ENCODE results near the gene ASIC3. TPM values are rescaled to one million over a fixed set of nuclear protein-coding genes. Genes with fewer than 3 reads are reported as not detected.

The ASIC3 gene
- total and polyA plus RNA-seq, 2 of the 8 experiments (the other 6 are each of a cell fraction or from before 2014, with no cell fraction given), result 1.6 to 1.9 TPM

- no peak for TF ChIP-seq CBX5 (IDR thresholded peaks at IDR 0.05; ENCODE audit: low read depth, low read length)
- no peak for TF ChIP-seq TBP (IDR thresholded peaks at IDR 0.05; ENCODE audit: low read depth, low read length)
- TF ChIP-seq CREB1 (IDR thresholded peaks at IDR 0.05), result no peak
- TF ChIP-seq RXRA (IDR thresholded peaks at IDR 0.05; ENCODE audit: insufficient read depth, low read depth, low read length), result no peak
- TF ChIP-seq RAD21 (IDR thresholded peaks at IDR 0.05 in 1 of 2, conservative IDR thresholded peaks at IDR 0.05 in 1 of 2; ENCODE audit: low read depth in 2 of 2, low read length in 2 of 2), result peak; percentile 65 to 67
- no peak for TF ChIP-seq POLR2A (IDR thresholded peaks at IDR 0.05; ENCODE audit: control extremely low read depth in 1 of 2, low read depth in 2 of 2, low read length in 2 of 2)
- 0 out of 2 replicates have a peak, but pooled peaks have one; percentile 30 for TF ChIP-seq GTF2F1 (IDR thresholded peaks at IDR 0.05; ENCODE audit: borderline replicate concordance, low read depth, low read length)
- no peak for TF ChIP-seq MAFK (IDR thresholded peaks at IDR 0.05; ENCODE audit: low read depth, low read length)
- TF ChIP-seq EP300 (IDR thresholded peaks at IDR 0.05; ENCODE audit: borderline replicate concordance in 1 of 2, low read depth in 2 of 2, low read length in 2 of 2), result no peak
- TF ChIP-seq POU5F1 (IDR thresholded peaks at IDR 0.05; ENCODE audit: low read depth, low read length), result no peak
- TF ChIP-seq BCL11A (IDR thresholded peaks at IDR 0.05; ENCODE audit: low read depth in 2 of 2, low read length in 2 of 2), result no peak
- peak in 1 of 2 experiments; percentile 64; a peak in 1 of 4 replicates for TF ChIP-seq SIN3A (conservative IDR thresholded peaks at IDR 0.05 in 1 of 2, IDR thresholded peaks at IDR 0.05 in 1 of 2; ENCODE audit: low read depth in 1 of 2, low read length in 2 of 2)
- TF ChIP-seq FOSL1 (IDR thresholded peaks at IDR 0.05; ENCODE audit: insufficient read depth, low read depth, low read length), result no peak
- TF ChIP-seq TCF12 (IDR thresholded peaks at IDR 0.05; ENCODE audit: low read depth, low read length), result 0 out of 2 replicates have a peak, but pooled peaks have one; percentile 9
- TF ChIP-seq TAF7 (optimal IDR thresholded peaks at IDR 0.05; ENCODE audit: borderline replicate concordance, low read depth, low read length), result no peak
- TF ChIP-seq TEAD4 (IDR thresholded peaks at IDR 0.05; ENCODE audit: low read depth, low read length), result no peak
These were observed 43.1 kb downstream of the ASIC3 start (continued) for GRCh38 chr7:151091431-151091830.
